ENCODE results near the gene PPP1R10. TPM values are rescaled to one million over a fixed set of nuclear protein-coding genes. Genes with fewer than 3 reads are reported as not detected.
A peak's percentile ranks its signal among the peaks of the same experiment; 100 is the strongest.

The PPP1R10 gene
- total and polyA plus RNA-seq, 2 of the 13 experiments (the other 11 are each of a cell fraction or from before 2014, with no cell fraction given) = 26.3 to 38.4 TPM

GRCh38 chr6:30647242-30648116 lies 30.4 kb upstream of the PPP1R10 start (continued):
- TF ChIP-seq HIC2 (CRISPR knock-in tag; IDR thresholded peaks at IDR 0.05; ENCODE audit: low read depth) = peak; percentile 84
- TF ChIP-seq ZBTB21 (CRISPR knock-in tag; IDR thresholded peaks at IDR 0.05) = peak; percentile 9; the same call in 1 of the 2 replicates
- peak; percentile 83 for TF ChIP-seq POGZ (CRISPR knock-in tag; IDR thresholded peaks at IDR 0.05)
- peak; percentile 96 for TF ChIP-seq KDM3A (CRISPR knock-in tag; IDR thresholded peaks at IDR 0.05; ENCODE audit: low read depth)
- TF ChIP-seq SRSF4 (IDR thresholded peaks at IDR 0.05; ENCODE audit: low read depth, low read length, poor library complexity, severe bottlenecking) = no peak
- peak; percentile 88 for TF ChIP-seq YEATS2 (CRISPR knock-in tag; IDR thresholded peaks at IDR 0.05; ENCODE audit: borderline replicate concordance)
- TF ChIP-seq SMAD9 (CRISPR knock-in tag; IDR thresholded peaks at IDR 0.05) = peak; percentile 97
- TF ChIP-seq RARG (CRISPR knock-in tag; IDR thresholded peaks at IDR 0.05; ENCODE audit: low read depth) = no peak
- TF ChIP-seq ZNF800 (CRISPR knock-in tag; IDR thresholded peaks at IDR 0.05) = peak; percentile 96
- TF ChIP-seq ELF1 (CRISPR knock-in tag; IDR thresholded peaks at IDR 0.05) = peak; percentile 31
- TF ChIP-seq ZNF547 (CRISPR knock-in tag; IDR thresholded peaks at IDR 0.05) = peak; percentile 99
- TF ChIP-seq ZNF432 (CRISPR knock-in tag; IDR thresholded peaks at IDR 0.05; ENCODE audit: borderline replicate concordance) = no peak
- TF ChIP-seq KMT2A (CRISPR knock-in tag; IDR thresholded peaks at IDR 0.05) = peak; percentile 47; the same call in 1 of the 2 replicates
- no peak for TF ChIP-seq CENPBD1 (CRISPR knock-in tag; IDR thresholded peaks at IDR 0.05; ENCODE audit: borderline replicate concordance, low read depth)
- 0 out of 2 replicates have a peak, but pooled peaks have one; percentile 48 for TF ChIP-seq ZBTB25 (CRISPR knock-in tag; IDR thresholded peaks at IDR 0.05)
- TF ChIP-seq ZNF451 (CRISPR knock-in tag; IDR thresholded peaks at IDR 0.05) = peak; percentile 92
- peak; percentile 91; the same call in 1 of the 2 replicates for TF ChIP-seq DZIP1 (CRISPR knock-in tag; IDR thresholded peaks at IDR 0.05)
- no peak; the same call in 1 of the 2 replicates for TF ChIP-seq SOX13 (IDR thresholded peaks at IDR 0.05)
- peak in 1 of 2 experiments; percentile 64; a peak in 1 of 4 replicates for TF ChIP-seq SOX13 (CRISPR knock-in tag; conservative IDR thresholded peaks at IDR 0.05 in 1 of 2, IDR thresholded peaks at IDR 0.05 in 1 of 2)
- TF ChIP-seq ATM (IDR thresholded peaks at IDR 0.05; ENCODE audit: borderline replicate concordance) = no peak
- TF ChIP-seq JDP2 (CRISPR knock-in tag; IDR thresholded peaks at IDR 0.05; ENCODE audit: borderline replicate concordance) = no peak
